Measurements from ENCODE around the gene PDE4B. TPM values are rescaled to one million over a fixed set of nuclear protein-coding genes. Genes with fewer than 3 reads are reported as not detected.

The PDE4B gene
- total RNA-seq, 1 donor from 2014 or later, result 37.5 TPM

DNA sequence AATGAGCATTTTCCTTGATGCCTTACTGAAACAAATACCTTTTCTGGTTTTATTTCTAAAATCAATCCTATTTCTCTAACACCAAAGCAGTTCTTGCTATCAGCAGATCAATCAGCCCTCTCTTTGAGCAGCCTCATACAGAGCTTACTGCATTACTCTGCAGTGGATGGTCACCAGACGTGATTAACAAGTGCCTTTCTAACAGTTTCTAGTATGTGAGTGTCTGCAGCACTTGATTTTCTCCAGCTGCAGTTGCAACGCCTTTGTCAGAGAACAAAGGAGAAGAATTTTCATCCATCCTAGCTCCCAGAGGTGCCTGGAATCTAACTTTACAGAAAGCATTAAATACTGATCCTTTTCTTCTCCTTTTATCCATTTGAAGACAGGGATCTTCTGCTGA lies 563.9 kb downstream of the PDE4B start:
- TF ChIP-seq, protein P1, sequence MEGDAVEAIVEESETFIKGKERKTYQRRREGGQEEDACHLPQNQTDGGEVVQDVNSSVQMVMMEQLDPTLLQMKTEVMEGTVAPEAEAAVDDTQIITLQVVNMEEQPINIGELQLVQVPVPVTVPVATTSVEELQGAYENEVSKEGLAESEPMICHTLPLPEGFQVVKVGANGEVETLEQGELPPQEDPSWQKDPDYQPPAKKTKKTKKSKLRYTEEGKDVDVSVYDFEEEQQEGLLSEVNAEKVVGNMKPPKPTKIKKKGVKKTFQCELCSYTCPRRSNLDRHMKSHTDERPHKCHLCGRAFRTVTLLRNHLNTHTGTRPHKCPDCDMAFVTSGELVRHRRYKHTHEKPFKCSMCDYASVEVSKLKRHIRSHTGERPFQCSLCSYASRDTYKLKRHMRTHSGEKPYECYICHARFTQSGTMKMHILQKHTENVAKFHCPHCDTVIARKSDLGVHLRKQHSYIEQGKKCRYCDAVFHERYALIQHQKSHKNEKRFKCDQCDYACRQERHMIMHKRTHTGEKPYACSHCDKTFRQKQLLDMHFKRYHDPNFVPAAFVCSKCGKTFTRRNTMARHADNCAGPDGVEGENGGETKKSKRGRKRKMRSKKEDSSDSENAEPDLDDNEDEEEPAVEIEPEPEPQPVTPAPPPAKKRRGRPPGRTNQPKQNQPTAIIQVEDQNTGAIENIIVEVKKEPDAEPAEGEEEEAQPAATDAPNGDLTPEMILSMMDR (conservative IDR thresholded peaks at IDR 0.05), result no peak
- Mint-ChIP-seq H3K9me3 (no peaks in the 10 kb centered on the region), H3K27me3 (ENCODE audit: low read depth) (no peaks in the 10 kb centered on the region), H3K27ac (ENCODE audit: unreplicated experiment) (peak overlapping the region; percentile 5), H3K36me3 (ENCODE audit: low read depth) (peaks cover under 1% of the 10 kb centered on the region), H3K4me1 (peaks cover 81% of the 10 kb centered on the region), H3K4me3 (peak overlapping the region; percentile 91)
- DNase-seq (ENCODE audit: low read depth, low spot score), result no peak

DNA sequence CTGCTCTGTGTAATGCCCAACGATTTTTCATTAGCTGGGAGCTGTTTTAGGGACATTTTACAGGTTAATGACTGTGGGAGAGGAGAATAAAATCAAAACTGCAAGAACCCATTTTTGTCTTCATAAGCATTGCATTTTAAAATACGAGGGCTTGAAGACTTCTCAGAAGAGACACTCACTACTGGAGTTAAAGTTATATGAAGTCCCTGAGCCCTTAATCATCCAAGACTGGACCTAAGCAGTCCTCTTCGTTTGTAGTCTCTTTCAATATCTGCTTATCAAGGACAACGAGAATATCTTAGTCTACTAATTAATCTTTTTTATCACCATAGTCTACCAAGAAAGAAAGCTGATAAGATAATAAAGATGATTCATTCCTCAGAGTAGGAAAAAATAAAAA lies 564.3 kb downstream of the PDE4B start:
- TF ChIP-seq, protein P1 (conservative IDR thresholded peaks at IDR 0.05), result no peak
- no peaks in the 10 kb centered on the region for H3K27me3 Mint-ChIP-seq (ENCODE audit: low read depth)
- H3K4me1 Mint-ChIP-seq, result peaks cover 77% of the 10 kb centered on the region
- DNase-seq (ENCODE audit: low read depth, low spot score), result no peak
- H3K27ac Mint-ChIP-seq (ENCODE audit: unreplicated experiment), result peak overlapping the region; percentile 5
- H3K9me3 Mint-ChIP-seq, result no peaks in the 10 kb centered on the region
- peak overlapping the region; percentile 91 for H3K4me3 Mint-ChIP-seq
- peaks cover 5% of the 10 kb centered on the region for H3K36me3 Mint-ChIP-seq (ENCODE audit: low read depth)

DNA sequence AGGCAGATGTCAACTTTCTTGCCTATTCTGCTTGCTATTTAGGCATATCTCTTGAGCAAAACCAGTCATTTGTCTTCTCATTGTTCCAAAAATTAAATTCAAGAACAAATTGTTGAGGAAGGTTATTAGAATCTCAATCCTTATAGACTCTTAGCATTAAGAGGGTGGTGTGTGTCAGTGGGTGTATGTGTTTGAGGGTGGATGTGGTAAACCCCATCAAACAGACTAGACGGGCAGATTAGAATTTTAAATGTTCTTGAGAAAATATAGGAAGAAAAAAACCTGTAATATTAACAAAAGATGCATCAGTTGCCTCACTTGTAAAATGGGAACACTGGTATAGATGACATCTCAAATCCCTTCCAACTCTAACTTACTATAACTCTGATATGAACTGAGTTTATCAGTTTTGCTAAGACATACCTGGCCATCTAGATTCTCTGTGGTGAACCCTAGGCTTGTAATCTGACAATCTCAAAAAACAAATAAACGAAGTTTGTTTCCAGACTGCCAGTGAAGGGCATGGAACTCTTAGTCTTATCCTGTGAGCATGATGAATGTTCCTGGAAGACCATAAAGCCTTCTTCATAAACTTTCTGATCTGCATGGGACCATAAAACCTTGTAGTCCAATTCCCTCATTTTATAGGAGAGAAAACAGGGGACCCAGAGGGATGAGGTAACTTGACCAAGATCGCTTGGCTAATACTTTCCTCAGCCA lies 564.9 kb downstream of the PDE4B start:
- TF ChIP-seq, protein P1 (conservative IDR thresholded peaks at IDR 0.05), result no peak
- no peak for DNase-seq (ENCODE audit: low read depth, low spot score)
- Mint-ChIP-seq H3K27me3 (ENCODE audit: low read depth) (no peaks in the 10 kb centered on the region), H3K27ac (ENCODE audit: unreplicated experiment) (no peak overlapping the region), H3K9me3 (no peaks in the 10 kb centered on the region), H3K4me1 (peaks cover 74% of the 10 kb centered on the region), H3K4me3 (peak overlapping the region; percentile 27), H3K36me3 (ENCODE audit: low read depth) (peaks cover 10% of the 10 kb centered on the region)

DNA sequence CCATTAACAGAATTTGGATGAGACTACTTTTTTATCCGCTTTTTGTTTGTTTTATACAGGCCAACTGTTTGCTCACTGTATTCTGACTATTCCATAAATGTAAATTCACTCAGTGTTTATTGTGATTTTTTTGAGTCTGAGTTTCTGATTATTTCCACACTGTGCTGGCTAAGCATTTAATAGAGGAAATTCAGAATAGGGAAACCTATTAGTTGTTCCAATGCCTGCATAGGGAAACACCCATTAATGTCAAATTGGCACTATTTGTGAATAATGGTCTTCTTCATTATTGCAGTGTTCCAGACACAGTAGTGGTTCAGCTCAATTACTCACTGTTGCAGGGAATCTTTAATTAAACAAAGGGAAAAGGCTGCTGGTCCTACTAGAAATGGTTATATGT lies 566.6 kb downstream of the PDE4B start:
- H3K9me3 Mint-ChIP-seq, result no peaks in the 10 kb centered on the region
- no peak overlapping the region for H3K4me3 Mint-ChIP-seq
- TF ChIP-seq, protein P1 (conservative IDR thresholded peaks at IDR 0.05), result no peak
- no peak for DNase-seq (ENCODE audit: low read depth, low spot score)
- peaks cover 57% of the 10 kb centered on the region for H3K4me1 Mint-ChIP-seq
- peaks cover 16% of the 10 kb centered on the region for H3K36me3 Mint-ChIP-seq (ENCODE audit: low read depth)
- no peaks in the 10 kb centered on the region for H3K27me3 Mint-ChIP-seq (ENCODE audit: low read depth)
- H3K27ac Mint-ChIP-seq (ENCODE audit: unreplicated experiment), result no peak overlapping the region

DNA sequence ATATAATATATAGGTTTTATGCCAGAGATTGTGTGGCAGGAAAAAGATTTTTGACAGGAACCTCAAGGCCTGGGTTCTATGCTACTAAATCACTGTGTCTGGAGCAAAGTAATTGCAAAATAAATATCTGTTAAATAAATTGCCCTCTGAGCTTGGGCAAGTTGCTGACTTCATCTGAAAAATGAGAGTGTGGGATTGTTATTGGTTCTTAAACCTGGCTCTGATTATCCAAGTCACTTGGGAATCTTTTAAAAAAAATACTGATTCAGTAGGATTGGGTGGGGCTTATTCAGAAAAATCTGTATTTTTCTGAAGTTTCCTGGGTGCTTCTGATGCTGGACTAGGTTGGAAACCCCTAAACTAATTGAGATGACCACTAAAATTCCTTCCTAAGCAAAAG lies 567.1 kb downstream of the PDE4B start:
- peak overlapping the region; percentile 31 for H3K4me3 Mint-ChIP-seq
- H3K36me3 Mint-ChIP-seq (ENCODE audit: low read depth), result peaks cover 21% of the 10 kb centered on the region
- no peaks in the 10 kb centered on the region for H3K27me3 Mint-ChIP-seq (ENCODE audit: low read depth)
- no peaks in the 10 kb centered on the region for H3K9me3 Mint-ChIP-seq
- H3K4me1 Mint-ChIP-seq, result peaks cover 52% of the 10 kb centered on the region
- no peak for DNase-seq (ENCODE audit: low read depth, low spot score)
- H3K27ac Mint-ChIP-seq (ENCODE audit: unreplicated experiment), result no peak overlapping the region
- TF ChIP-seq, protein P1 (conservative IDR thresholded peaks at IDR 0.05), result no peak
